HUES6 (cell line): ENCODE data around the gene PCBD1.

Source experiments
- H3K27ac ChIP-seq: 2 replicates; pipeline ENCODE4 v1.7.0; 2013; ENCODE audit warnings: low read depth, mild to moderate bottlenecking, low read length, inconsistent platforms
- H3K27me3 ChIP-seq: 2 replicates; pipeline ENCODE4 v1.6.1; 2013; ENCODE audit warnings: low read length; ENCODE audit not compliant: control insufficient read depth, insufficient read depth
- H3K36me3 ChIP-seq: 2 replicates; pipeline ENCODE4 v1.6.1; 2013; ENCODE audit warnings: low read length; ENCODE audit not compliant: control insufficient read depth, insufficient read depth
- H3K4me1 ChIP-seq: 2 replicates; pipeline ENCODE4 v1.6.1; 2013; ENCODE audit warnings: low read length; ENCODE audit not compliant: control insufficient read depth, insufficient read depth
- H3K4me3 ChIP-seq: 2 replicates; pipeline ENCODE4 v1.5.1; 2013; ENCODE audit warnings: low read depth, low read length
- H3K9ac ChIP-seq: one replicate; pipeline ENCODE4 v1.6.1; 2013; ENCODE audit warnings: mild to moderate bottlenecking, low read length
- H3K9me3 ChIP-seq: 2 replicates; pipeline ENCODE4 v1.6.1; 2013; ENCODE audit warnings: low read depth, low read length; ENCODE audit not compliant: control insufficient read depth, insufficient read depth

Gene PCBD1

DNA sequence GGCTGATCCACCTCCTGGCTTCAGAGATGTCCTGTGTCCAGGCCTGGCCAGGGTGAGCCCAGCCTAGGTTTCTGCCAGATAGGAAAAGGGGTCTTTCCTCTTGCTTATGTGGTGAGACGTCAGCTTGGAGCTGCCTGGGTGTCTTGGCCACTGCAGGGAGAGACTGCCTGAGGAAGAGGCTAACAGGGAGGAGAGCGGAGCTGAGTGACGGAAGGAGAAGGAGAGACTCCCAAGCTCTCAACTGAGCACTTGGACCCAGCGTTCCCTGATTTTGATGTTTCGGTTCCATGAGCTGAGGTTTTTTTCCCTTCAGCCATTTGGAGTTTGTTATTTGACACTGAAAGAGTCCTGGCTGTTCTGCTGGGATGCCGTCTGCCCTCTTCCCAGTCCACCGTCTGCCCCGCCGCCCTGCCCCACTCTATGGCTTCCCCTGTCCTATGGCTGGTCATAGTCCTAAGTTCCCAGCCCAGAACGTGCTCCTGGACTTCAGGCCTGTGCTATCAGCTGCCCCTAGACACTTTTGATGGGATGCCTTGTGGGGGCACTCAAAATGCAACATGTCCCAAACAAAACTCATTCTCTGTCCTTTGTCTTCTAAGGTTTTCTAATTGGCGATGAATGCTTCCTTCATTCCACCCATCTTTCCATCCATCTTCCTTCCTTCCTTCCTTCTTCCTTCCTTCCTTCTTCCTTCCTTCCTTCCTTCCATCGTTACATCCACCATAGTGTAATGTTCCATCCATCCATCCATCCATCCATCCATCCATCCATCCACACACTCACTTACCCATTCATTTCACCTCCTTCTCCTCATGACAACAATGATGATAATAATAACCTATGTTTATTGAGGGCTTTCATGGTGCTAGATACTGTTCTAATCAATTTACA is 20.3 kb upstream of the PCBD1 start:
- no peaks in the 10 kb centered on the region for H3K9me3 ChIP-seq
- no peaks in the 10 kb centered on the region for H3K27me3 ChIP-seq
- H3K36me3 ChIP-seq = no peaks in the 10 kb centered on the region
- no peak overlapping the region for H3K4me3 ChIP-seq
- H3K4me1 ChIP-seq = no peaks in the 10 kb centered on the region
- H3K9ac ChIP-seq = no peak overlapping the region
- no peak overlapping the region for H3K27ac ChIP-seq

DNA sequence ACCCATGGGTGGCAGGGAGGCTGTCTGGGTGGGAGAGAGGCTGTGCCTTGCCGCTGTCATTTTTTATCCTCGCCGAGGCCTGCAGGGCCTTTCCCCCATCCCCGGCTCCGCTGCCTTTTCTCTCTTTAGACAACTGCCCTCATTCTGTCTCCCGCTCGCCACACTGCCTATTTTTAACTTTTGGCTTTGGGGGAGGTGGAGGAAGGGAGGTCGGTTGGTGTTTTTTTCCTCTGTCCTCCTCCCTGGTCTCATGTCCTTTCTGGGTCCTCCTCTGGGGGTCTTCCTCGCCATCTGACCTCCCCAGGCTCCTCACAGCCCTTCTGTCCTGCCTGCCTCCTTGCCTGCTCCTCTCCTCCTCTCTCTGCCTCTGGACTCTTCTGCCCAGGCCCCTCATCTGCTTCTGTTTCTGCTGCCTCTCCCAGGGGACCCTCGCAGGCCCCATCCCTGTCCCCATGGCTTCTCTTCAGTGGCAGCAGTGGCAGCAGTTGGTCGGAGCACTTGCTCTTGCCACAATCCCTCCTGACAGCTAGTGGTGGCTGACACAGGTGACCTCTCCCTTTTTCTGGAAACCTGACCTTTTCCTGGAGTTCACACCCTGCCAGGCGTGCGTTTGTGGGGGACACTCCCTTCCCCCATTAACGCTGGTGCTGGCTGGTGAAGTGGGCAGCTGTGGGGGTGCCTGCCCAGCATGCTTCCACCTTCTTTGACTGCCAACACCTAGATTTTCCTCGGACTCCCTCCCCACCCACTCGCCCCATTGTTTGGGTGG is 19.5 kb upstream of the PCBD1 start:
- Histone ChIP-seq H3K4me3 (no peak overlapping the region), H3K9ac (no peak overlapping the region)

DNA sequence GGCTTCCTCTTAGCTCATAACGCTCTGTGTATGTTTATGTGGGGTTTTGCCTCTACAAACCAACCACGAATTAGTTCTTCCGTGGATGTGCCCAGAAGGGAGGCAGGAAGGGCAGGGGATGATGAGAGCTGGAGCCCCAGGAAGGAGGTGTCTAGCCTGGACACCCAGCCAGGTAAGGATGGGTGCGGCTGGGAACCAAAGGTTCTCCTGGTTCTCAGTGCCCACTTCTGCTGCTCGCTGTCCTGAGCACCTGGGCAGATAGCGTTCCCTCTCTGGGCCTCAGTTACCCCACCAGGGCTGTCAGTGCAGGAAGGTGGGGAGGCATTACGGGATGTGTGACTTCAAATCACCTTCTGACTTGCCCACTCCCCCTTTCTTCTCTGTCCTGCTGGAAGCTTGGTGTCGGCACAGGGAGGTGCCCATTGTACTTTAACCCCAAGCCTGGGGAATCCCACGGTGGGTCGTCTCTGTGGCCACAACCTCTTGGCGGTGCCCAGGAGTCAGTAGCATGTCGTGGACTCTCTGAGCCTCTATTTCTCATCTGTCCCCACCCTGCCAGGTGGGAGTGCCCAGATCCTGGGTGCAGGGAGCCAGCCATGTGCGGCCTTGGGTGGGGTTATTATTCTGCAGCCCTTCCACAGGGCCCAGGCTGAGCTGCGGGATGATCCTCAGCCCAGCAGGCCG is 18.7 kb upstream of the PCBD1 start:
- no peak overlapping the region for H3K4me3 ChIP-seq
- H3K27ac ChIP-seq = no peak overlapping the region
- H3K4me1 ChIP-seq = no peaks in the 10 kb centered on the region
- H3K9me3 ChIP-seq = no peaks in the 10 kb centered on the region
- no peaks in the 10 kb centered on the region for H3K36me3 ChIP-seq
- H3K9ac ChIP-seq = no peak overlapping the region
- H3K27me3 ChIP-seq = no peaks in the 10 kb centered on the region

More for the DNA sequence above, 19.5 kb upstream of the PCBD1 start:
- no peaks in the 10 kb centered on the region for H3K4me1 ChIP-seq
- no peaks in the 10 kb centered on the region for H3K9me3 ChIP-seq
- H3K36me3 ChIP-seq = no peaks in the 10 kb centered on the region
- no peak overlapping the region for H3K27ac ChIP-seq
- no peaks in the 10 kb centered on the region for H3K27me3 ChIP-seq

DNA sequence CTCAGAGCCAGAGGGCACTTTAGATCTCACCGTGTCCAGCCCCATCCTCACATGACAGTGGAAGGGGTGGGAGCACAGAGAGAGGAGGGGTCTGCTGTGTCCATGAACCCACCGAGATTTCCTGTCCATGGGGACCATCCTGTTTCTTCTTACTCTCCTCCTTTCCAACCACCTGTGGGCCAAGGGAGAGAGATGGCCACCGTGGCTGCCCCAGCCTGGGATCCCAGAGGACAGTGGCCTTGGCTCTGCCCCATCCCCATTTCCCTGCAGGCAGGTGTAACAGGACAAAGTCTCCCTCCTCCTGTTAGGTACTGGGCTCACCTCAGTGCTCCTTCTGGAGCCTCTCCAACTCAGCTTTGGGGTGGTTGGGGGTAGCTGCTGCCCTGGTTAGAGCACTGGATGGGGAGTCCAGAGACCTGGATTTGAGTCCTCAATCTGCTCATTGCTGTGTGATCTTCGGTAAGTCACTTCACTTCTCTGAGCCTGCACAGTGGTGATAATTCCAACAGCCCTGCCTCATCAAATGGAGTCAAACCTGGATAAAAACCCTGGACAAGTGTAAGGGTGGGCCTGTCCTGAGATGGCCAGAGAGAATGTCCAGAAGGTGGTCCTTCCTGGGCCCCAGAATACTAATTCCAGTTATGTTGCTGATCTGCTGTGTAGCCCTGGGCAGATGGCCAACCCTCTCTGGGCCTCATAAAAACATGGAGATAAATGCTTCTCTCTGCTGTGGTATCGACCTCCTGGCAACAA is 17.8 kb upstream of the PCBD1 start:
- no peaks in the 10 kb centered on the region for H3K4me1 ChIP-seq
- no peak overlapping the region for H3K9ac ChIP-seq
- no peaks in the 10 kb centered on the region for H3K27me3 ChIP-seq

DNA sequence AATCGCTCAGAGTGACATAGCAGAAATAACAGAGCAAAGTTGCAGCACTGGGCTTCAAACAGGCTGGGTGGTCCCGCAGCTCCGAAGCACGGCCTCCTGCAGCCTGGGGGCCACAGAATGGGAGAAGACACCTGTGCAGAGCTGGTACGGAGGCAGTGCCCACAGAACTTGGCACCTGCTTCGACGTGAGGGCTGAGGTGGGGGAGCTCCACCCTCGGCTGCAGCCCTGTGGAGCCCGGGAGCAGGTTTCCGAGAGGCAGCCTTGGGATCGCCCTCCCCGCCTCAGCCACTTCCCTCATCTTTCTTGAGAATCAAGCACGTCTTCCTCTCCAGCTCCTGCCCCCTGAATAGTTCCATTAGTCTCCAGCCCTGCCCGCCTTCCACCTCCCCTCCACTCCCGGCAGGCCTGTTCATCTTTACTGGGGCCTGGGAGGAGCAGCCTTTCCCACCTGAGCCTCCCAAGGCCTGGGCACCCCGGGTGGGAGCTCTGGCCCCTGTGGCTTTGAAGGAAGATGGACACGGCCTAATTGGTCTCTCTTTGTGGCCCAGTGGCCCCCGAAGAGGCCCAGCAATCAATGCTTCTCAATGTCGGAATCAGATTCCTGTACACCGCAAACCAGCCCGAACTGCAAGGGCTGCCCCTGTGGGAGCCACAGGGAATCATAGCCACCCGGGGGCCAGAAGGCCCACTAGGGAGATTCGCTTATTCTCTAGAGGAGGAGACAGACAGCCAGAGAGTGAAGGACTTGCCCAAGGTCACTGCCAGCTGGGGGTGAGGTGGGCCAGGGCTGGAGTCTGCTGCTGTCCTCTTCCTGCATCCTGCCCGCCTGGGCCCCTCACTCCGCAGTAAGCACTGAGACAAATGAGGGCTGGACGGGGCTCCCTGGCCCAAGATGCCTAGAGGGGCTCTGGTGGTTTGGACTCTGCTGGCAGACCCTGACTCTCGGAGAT is 17.0 kb upstream of the PCBD1 start:
- no peak overlapping the region for H3K4me3 ChIP-seq
- H3K9me3 ChIP-seq = no peaks in the 10 kb centered on the region
- no peak overlapping the region for H3K27ac ChIP-seq
- no peaks in the 10 kb centered on the region for H3K36me3 ChIP-seq
- H3K9ac ChIP-seq = no peak overlapping the region
- no peaks in the 10 kb centered on the region for H3K4me1 ChIP-seq
- H3K27me3 ChIP-seq = no peaks in the 10 kb centered on the region

More for the DNA sequence above, 17.8 kb upstream of the PCBD1 start:
- H3K4me3 ChIP-seq = no peak overlapping the region
- H3K36me3 ChIP-seq = no peaks in the 10 kb centered on the region
- no peak overlapping the region for H3K27ac ChIP-seq
- no peaks in the 10 kb centered on the region for H3K9me3 ChIP-seq

DNA sequence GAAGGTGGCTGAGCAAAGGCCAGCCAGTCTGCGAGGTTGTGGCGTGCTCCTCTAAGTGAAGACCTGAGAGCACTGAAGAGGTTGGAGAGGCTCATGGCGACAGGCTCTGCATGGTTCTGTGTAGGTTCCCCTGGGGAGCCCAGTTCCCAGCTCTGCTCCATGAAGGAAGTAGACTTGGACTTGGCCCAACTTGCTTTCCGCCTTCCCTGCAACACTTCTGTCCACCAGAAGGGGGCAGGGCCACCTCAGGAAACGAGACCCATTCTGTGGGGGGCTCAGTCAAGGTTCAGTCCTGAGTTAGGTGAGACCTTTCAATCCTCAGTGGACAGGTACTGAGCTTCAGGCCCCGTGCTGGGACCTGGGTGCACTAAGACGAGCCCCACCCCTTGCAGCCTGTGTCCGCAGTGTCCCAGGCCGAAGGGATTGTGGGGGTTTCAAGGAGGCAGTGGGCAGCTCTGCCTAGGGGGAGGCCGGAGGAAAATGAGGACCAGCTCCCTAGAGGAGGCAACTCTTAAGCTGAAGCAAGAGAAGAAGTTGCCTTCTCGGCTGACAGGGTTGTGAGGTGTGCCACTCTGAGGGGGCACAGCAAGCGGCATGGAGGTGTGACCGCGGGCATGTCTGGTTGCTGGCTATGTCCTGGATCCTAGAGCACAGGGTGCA is 15.0 kb upstream of the PCBD1 start:
- Histone ChIP-seq H3K9me3 (no peaks in the 10 kb centered on the region), H3K9ac (no peak overlapping the region), H3K4me3 (no peak overlapping the region), H3K4me1 (no peaks in the 10 kb centered on the region), H3K27ac (no peak overlapping the region), H3K27me3 (no peaks in the 10 kb centered on the region), H3K36me3 (no peaks in the 10 kb centered on the region)

DNA sequence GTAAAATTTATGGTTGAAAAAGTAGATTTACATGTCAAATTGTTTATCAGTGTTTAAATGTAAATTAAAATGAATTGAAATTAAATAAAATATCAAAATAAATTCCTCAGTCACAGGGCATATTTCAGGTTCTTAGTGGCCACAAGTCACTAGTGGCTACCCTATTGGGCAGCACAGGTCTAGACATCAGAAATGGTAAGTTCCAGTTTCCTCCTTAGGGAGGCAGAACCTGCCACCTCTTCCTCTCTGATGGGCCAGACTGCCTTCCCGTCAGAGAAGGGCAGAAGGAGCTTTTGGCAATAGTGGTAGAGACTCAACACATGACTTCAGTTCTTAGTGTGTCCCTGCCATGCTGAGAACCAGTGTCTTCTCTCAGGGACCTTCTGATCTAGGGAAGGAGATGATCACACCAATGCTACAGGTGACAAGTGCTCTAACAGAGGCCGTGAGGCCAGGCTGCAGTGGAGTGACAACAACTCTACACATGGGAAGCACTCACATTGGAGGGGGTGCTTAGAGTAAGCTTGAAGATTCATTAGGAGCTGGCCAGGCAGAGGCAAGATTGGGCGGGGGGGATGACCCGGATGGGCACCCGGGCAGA is 14.4 kb upstream of the PCBD1 start:
- Histone ChIP-seq H3K27me3 (no peaks in the 10 kb centered on the region), H3K27ac (no peak overlapping the region), H3K4me1 (no peaks in the 10 kb centered on the region), H3K9ac (no peak overlapping the region), H3K4me3 (no peak overlapping the region), H3K36me3 (no peaks in the 10 kb centered on the region), H3K9me3 (no peaks in the 10 kb centered on the region)

DNA sequence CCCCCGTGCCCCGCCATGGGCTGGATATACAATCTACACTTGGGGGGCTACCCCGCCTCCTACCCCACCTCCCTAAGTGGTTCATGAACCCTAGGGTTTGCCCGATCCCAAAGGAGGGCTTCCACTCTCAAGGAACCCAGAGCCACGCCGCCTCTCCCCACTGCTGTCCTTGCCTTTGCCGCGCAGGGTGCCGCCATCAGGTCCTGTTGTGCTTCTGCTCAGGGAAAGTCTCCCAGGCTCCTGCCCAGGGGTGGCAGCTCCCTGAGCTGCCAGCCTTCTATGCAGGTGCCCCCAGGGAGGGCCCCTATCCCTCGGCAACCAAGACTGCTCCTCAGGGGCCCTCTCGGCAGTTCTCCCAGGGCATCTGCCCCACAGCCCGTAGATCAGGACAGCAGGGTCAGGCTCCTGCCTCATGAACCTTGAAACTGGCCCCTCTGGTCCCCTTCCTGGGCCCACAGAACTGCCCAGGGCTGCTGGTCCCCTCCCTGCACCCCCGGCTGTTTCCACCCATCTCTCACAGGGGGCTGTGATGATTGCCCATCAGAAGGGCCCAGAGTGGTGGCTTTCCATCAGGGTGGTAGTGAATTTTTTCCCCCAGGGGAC is 13.0 kb upstream of the PCBD1 start:
- Histone ChIP-seq H3K4me3 (no peak overlapping the region), H3K27me3 (no peaks in the 10 kb centered on the region), H3K36me3 (no peaks in the 10 kb centered on the region), H3K9ac (no peak overlapping the region), H3K4me1 (no peaks in the 10 kb centered on the region), H3K27ac (no peak overlapping the region), H3K9me3 (peaks cover 3% of the 10 kb centered on the region; the same call in 1 of the 2 replicates)

DNA sequence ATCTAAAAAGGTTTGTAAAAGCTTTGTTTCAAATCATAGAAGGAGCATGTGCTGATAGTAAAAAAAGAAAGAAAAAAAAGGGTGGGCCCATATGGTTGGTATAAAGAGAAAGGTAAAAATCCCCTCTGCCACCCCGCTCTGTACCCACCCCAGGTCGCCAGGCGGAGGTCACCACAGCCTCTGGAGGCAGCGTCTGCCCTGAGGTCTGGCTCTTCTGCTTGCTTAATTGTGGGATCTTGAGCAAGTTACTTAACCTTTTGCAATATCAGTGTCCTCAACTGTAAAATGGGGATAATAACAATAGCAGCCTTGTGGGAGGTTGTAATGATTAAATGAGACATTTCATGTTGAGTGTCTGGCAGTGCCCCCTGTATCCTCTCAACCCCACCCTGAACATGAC is 10.7 kb upstream of the PCBD1 start:
- Histone ChIP-seq H3K27ac (no peak overlapping the region), H3K9ac (no peak overlapping the region), H3K4me3 (no peak overlapping the region), H3K36me3 (no peaks in the 10 kb centered on the region), H3K27me3 (no peaks in the 10 kb centered on the region), H3K4me1 (no peaks in the 10 kb centered on the region), H3K9me3 (peaks cover 5% of the 10 kb centered on the region; the same call in 1 of the 2 replicates)
